HepG2 (cell line): Measurements from ENCODE around the gene NXPH4. TPM values are rescaled to one million over a fixed set of nuclear protein-coding genes. Genes with fewer than 3 reads are reported as not detected.
A peak's percentile ranks its signal among the peaks of the same experiment; 100 is the strongest.

Source experiments
- ARNT2 ChIP-seq: sonication (generic); formaldehyde crosslinking; IDR thresholded peaks from 2 replicates; pipeline ENCODE4 v1.8.0; 2022; ENCODE audit warnings: mild to moderate bottlenecking, low read depth, missing genetic modification reagents, moderate library complexity
- ATF1 ChIP-seq: IDR thresholded peaks from 2 replicates; pipeline ENCODE4 v1.6.1; 2016; ENCODE audit warnings: mild to moderate bottlenecking, control low read depth
- DR1 ChIP-seq: sonication (generic); formaldehyde crosslinking; IDR thresholded peaks from 2 replicates; pipeline ENCODE4 v1.8.0; 2021; ENCODE audit warnings: mild to moderate bottlenecking, missing genetic modification reagents, inconsistent platforms
- ELF1 ChIP-seq: sonication (generic); formaldehyde crosslinking; IDR thresholded peaks from 2 replicates; pipeline ENCODE4 v1.4.0; 2020; ENCODE audit warnings: missing genetic modification reagents
- HNF1A ChIP-seq, 2 experiments: sonication (generic) in 1 of 2; formaldehyde crosslinking in 1 of 2; IDR thresholded peaks; 2 replicates each; pipeline versions ENCODE4 v1.4.0 to v1.6.1; 2016 to 2020; ENCODE audit warnings: borderline replicate concordance in 1 of 2, low read depth in 1 of 2, mild to moderate bottlenecking in 1 of 2, missing genetic modification reagents in 1 of 2
- IKZF5 ChIP-seq: IDR thresholded peaks from 2 replicates; pipeline ENCODE4 v1.6.1; 2018; ENCODE audit warnings: missing genetic modification reagents, mild to moderate bottlenecking, missing compliant biosample characterization
- JARID2 ChIP-seq: sonication (generic); formaldehyde crosslinking; IDR thresholded peaks from 2 replicates; pipeline ENCODE4 v1.8.1; 2023; ENCODE audit warnings: missing genetic modification reagents, inconsistent platforms; ENCODE audit not compliant: insufficient replicate concordance
- NFE2 ChIP-seq: sonication (generic); formaldehyde crosslinking; IDR thresholded peaks from 2 replicates; pipeline ENCODE4 v1.4.0; 2020; ENCODE audit warnings: missing genetic modification reagents
- PRDM10 ChIP-seq: sonication (generic); formaldehyde crosslinking; IDR thresholded peaks from 2 replicates; pipeline ENCODE4 v1.4.0; 2020; ENCODE audit warnings: low read depth, missing genetic modification reagents
- SMARCC2 ChIP-seq: fragments of 450-650 bp; IDR thresholded peaks from 2 replicates; pipeline ENCODE4 v1.6.1; 2017; ENCODE audit warnings: antibody characterized with exemption, mild to moderate bottlenecking
- SP5 ChIP-seq: IDR thresholded peaks from 2 replicates; pipeline ENCODE4 v1.6.1; 2016; ENCODE audit warnings: low read depth, borderline replicate concordance
- ZKSCAN1 ChIP-seq: fragments of 150-350 bp; IDR thresholded peaks from 2 replicates; pipeline ENCODE4 v1.6.1; 2014; ENCODE audit warnings: low read length
- ZNF138 ChIP-seq: sonication (generic); formaldehyde crosslinking; IDR thresholded peaks from 2 replicates; pipeline ENCODE4 v1.5.0; 2020; ENCODE audit warnings: mild to moderate bottlenecking, low read depth, missing genetic modification reagents
- ZNF296 ChIP-seq: sonication (generic); formaldehyde crosslinking; conservative IDR thresholded peaks from 2 replicates; pipeline ENCODE4 v1.5.0; 2020; ENCODE audit warnings: mild to moderate bottlenecking, missing genetic modification reagents
- ZNF468 ChIP-seq: sonication (generic); formaldehyde crosslinking; IDR thresholded peaks from 2 replicates; pipeline ENCODE4 v1.8.0; 2022; ENCODE audit warnings: mild to moderate bottlenecking, moderate library complexity, missing genetic modification reagents
- ZNF766 ChIP-seq: sonication (generic); formaldehyde crosslinking; IDR thresholded peaks from 2 replicates; pipeline ENCODE4 v1.5.0; 2020; ENCODE audit warnings: missing genetic modification reagents, borderline replicate concordance
- polyA plus RNA-seq, 8 experiments: library from polyadenylated mRNA; depleted of rRNA in 3 of 8; stranded (reverse) in 7 of 8; unstranded in 1 of 8; fragments of >200 nt; fragmentation: Illumina TruSeq in 4 of 8; extraction: Trizol in 4 of 8; gene quantifications; 2 replicates each; pipeline versions ENCODE4 v1.2.1 to v1.2.3, GENCODE V29; 2011 to 2016; ENCODE audit warnings: low read depth in 4 of 8, missing spikeins in 1 of 8, mixed read lengths in 1 of 8; ENCODE audit not compliant: insufficient read depth in 1 of 8
- total RNA-seq, 5 experiments: library from RNA; depleted of rRNA; stranded (reverse); fragments of >200 nt; fragmentation: Illumina TruSeq; extraction: Trizol; gene quantifications; 2 replicates each; pipeline ENCODE4 v1.2.3, GENCODE V29; 2016; ENCODE audit warnings: low read depth in 1 of 5
- TF ChIP-seq, protein P1 (sequence below): IDR thresholded peaks from 2 replicates; pipeline ENCODE4 v1.6.1; 2012; ENCODE audit warnings: inconsistent platforms
- TF ChIP-seq, protein P2 (sequence below): sonication (generic); formaldehyde crosslinking; IDR thresholded peaks from 2 replicates; pipeline ENCODE4 v1.4.0; 2020; ENCODE audit warnings: mild to moderate bottlenecking, missing genetic modification reagents, borderline replicate concordance

The NXPH4 gene
- total and polyA plus RNA-seq, 2 of the 13 experiments (the other 11 are each of a cell fraction or from before 2014, with no cell fraction given): 0.13 TPM; not detected in 1

DNA sequence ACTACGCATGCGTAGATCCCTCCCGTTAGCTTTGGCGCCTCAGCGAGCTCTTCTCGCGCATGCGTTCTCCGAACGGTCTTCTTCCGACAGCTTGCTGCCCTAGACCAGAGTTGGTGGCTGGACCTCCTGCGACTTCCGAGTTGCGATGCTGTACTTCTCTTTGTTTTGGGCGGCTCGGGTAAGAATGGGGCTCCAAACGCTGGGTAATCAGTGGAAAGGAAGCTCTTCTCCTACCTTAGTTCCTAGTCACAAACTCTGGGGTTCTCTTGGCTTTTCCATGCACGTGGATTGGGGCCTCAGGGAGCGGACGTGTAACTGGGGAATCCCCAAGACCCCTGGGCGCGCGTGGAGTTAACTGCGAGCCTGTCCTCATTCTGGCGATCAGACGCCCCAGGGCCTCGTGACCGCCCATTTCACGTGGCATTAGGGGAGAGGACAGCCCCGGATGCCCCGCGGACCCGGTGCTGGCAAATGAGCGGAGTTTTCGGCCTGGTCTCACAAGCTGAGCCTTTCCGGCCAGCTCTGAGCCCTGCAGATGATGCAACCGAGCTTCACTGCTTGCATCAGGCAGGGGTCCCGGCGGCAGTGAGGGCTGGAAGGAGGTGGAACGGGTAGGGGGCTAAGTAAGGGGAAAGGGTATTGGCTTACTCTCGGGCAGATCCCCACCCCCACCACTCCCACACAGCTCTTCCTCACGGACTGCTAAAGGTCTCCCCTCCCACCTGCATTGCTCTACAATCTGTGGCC lies 13.2 kb downstream of the NXPH4 start, which contains the start of gene SHMT2 (continued):
- no peak for TF ChIP-seq HNF1A (IDR thresholded peaks at IDR 0.05; ENCODE audit: low read depth)
- TF ChIP-seq HNF1A (CRISPR knock-in tag; IDR thresholded peaks at IDR 0.05; ENCODE audit: borderline replicate concordance): peak; percentile 50; the same call in 1 of the 2 replicates
- TF ChIP-seq JARID2 (CRISPR knock-in tag): no peak
- peak; percentile 9; the same call in 1 of the 2 replicates for TF ChIP-seq DR1
- TF ChIP-seq ZNF468: no peak
- no peak for TF ChIP-seq ATF1 (CRISPR knock-in tag)
- no peak for TF ChIP-seq ZKSCAN1
- TF ChIP-seq SMARCC2: no peak
- TF ChIP-seq ZNF766 (CRISPR knock-in tag): peak; percentile 81
- TF ChIP-seq PRDM10: no peak
- 0 out of 2 replicates have a peak, but pooled peaks have one; percentile 4 for TF ChIP-seq SP5 (CRISPR knock-in tag)
- peak; percentile 55; the same call in 1 of the 2 replicates for TF ChIP-seq IKZF5 (CRISPR knock-in tag)
- TF ChIP-seq ELF1 (CRISPR knock-in tag): peak; percentile 32; the same call in 1 of the 2 replicates
- TF ChIP-seq, protein P1, sequence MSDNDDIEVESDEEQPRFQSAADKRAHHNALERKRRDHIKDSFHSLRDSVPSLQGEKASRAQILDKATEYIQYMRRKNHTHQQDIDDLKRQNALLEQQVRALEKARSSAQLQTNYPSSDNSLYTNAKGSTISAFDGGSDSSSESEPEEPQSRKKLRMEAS: peak; percentile 81
- TF ChIP-seq ARNT2 (CRISPR knock-in tag): peak; percentile 90
- no peak for TF ChIP-seq NFE2 (CRISPR knock-in tag)
- TF ChIP-seq, protein P2, sequence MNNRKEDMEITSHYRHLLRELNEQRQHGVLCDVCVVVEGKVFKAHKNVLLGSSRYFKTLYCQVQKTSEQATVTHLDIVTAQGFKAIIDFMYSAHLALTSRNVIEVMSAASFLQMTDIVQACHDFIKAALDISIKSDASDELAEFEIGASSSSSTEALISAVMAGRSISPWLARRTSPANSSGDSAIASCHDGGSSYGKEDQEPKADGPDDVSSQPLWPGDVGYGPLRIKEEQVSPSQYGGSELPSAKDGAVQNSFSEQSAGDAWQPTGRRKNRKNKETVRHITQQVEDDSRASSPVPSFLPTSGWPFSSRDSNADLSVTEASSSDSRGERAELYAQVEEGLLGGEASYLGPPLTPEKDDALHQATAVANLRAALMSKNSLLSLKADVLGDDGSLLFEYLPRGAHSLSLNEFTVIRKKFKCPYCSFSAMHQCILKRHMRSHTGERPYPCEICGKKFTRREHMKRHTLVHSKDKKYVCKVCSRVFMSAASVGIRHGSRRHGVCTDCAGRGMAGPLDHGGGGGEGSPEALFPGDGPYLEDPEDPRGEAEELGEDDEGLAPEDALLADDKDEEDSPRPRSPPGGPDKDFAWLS: no peak
- no peak for TF ChIP-seq ZNF138 (CRISPR knock-in tag)
- TF ChIP-seq ZNF296 (CRISPR knock-in tag): 0 out of 2 replicates have a peak, but pooled peaks have one; percentile 74
